Measurements from ENCODE around the gene DNAI1. TPM values are rescaled to one million over a fixed set of nuclear protein-coding genes. Genes with fewer than 3 reads are reported as not detected.
A peak's percentile ranks its signal among the peaks of the same experiment; 100 is the strongest.
"Not testable (repeated sequence)": the region's sequence is repeated elsewhere in the genome, so short reads cannot be mapped to it uniquely, and the experiment has no call there.

DNAI1 gene
- total RNA-seq, 1 experiment from 2014 or later = 1.1 TPM

- H3K4me3 ChIP-seq (replicated peaks in 1 of 2; ENCODE audit: low read depth in 1 of 2, low read length in 2 of 2); H3K4me1 ChIP-seq (ENCODE audit: control insufficient read depth in 1 of 2, insufficient read depth in 2 of 2, low read length in 2 of 2); H3K27me3 ChIP-seq (ENCODE audit: insufficient read depth, low read length); BruUV-seq (replicated peaks); H3K79me2 ChIP-seq (ENCODE audit: insufficient read depth, low read length); H2AFZ ChIP-seq (ENCODE audit: low read depth, low read length, poor library complexity, severe bottlenecking); POLR2A ChIA-PET; H3K9me2 ChIP-seq (ENCODE audit: insufficient read depth); H4K20me1 ChIP-seq (ENCODE audit: insufficient read depth); H3K27ac ChIP-seq (ENCODE audit: low read depth, low read length); H3K9me3 ChIP-seq (ENCODE audit: control insufficient read depth in 1 of 2, insufficient read depth in 1 of 2, low read depth in 1 of 2, low read length in 2 of 2); H3K9ac ChIP-seq (ENCODE audit: low read length); intact Hi-C loops (cut with micrococcal nuclease); ATAC-seq; H3K4me2 ChIP-seq (ENCODE audit: low read length); H3K36me3 ChIP-seq (ENCODE audit: control insufficient read depth in 1 of 2, insufficient read depth in 2 of 2, low read length in 2 of 2): not testable (repeated sequence)
- RAD21 ChIA-PET (ENCODE audit: low non-redundant PET in 1 of 2, low total read pairs in 2 of 2, uncharacterized antibody in 2 of 2, unreplicated experiment in 2 of 2) = interaction anchor here in 1 of 2 experiments (1.3 kb wide), 1 partner anchor 153 kb away, joined by 3 read pairs; no protein-coding TSS in a partner anchor
- peak; percentile 6 for DNase-seq (ENCODE audit: low read depth, low spot score)
- CTCF ChIA-PET = interaction anchor here (1.2 to 1.8 kb wide), 5 partner anchors 25 to 165 kb away, joined by 3 to 7 read pairs (median 5); no protein-coding TSS in a partner anchor
These were observed 20.1 kb upstream of the DNAI1 start for GRCh38 chr9:34438465-34438864.

GRCh38 chr9:34440017-34440416, 18.6 kb upstream of the DNAI1 start:
- ChIA-PET POLR2A (interaction anchor here (1.6 kb wide), 1 partner anchor 10 kb away, joined by 3 read pairs; no protein-coding TSS in a partner anchor), CTCF (interaction anchor here (0.5 to 1.2 kb wide), 3 partner anchors 63 to 940 kb away, joined by 3 to 5 read pairs (median 3); no protein-coding TSS in a partner anchor), RAD21 (ENCODE audit: low non-redundant PET in 1 of 2, low total read pairs in 2 of 2, uncharacterized antibody in 2 of 2, unreplicated experiment in 2 of 2) (no interaction called here)
- Histone ChIP-seq H3K9ac (ENCODE audit: low read length) (no peak overlapping the region), H3K4me1 (ENCODE audit: control insufficient read depth in 1 of 2, insufficient read depth in 2 of 2, low read length in 2 of 2) (no peaks in the 10 kb centered on the region; a peak in 1 of 4 replicates), H3K27me3 (ENCODE audit: insufficient read depth, low read length) (no peaks in the 10 kb centered on the region), H2AFZ (ENCODE audit: low read depth, low read length, poor library complexity, severe bottlenecking) (no peak overlapping the region), H3K36me3 (ENCODE audit: control insufficient read depth in 1 of 2, insufficient read depth in 2 of 2, low read length in 2 of 2) (no peaks in the 10 kb centered on the region), H4K20me1 (ENCODE audit: insufficient read depth) (no peaks in the 10 kb centered on the region), H3K9me3 (ENCODE audit: control insufficient read depth in 1 of 2, insufficient read depth in 1 of 2, low read depth in 1 of 2, low read length in 2 of 2) (no peaks in the 10 kb centered on the region), H3K27ac (ENCODE audit: low read depth, low read length) (no peak overlapping the region), H3K4me2 (ENCODE audit: low read length) (no peak overlapping the region), H3K79me2 (ENCODE audit: insufficient read depth, low read length) (no peaks in the 10 kb centered on the region; the same call in 1 of the 2 replicates), H3K9me2 (ENCODE audit: insufficient read depth) (no peaks in the 10 kb centered on the region), H3K4me3 (replicated peaks in 1 of 2; ENCODE audit: low read depth in 1 of 2, low read length in 2 of 2) (no peak overlapping the region)
- no peak for DNase-seq (ENCODE audit: low read depth, low spot score)
- intact Hi-C loops (cut with micrococcal nuclease) = no loop called here
- ATAC-seq = no peak
- BruUV-seq (replicated peaks) = no TSS peak
- TF ChIP-seq MAX (IDR thresholded peaks at IDR 0.05) (no peak), CBX3 (IDR thresholded peaks at IDR 0.05; ENCODE audit: low read depth) (no peak), EGR1 (IDR thresholded peaks at IDR 0.05; ENCODE audit: low read depth) (no peak), ZFX (IDR thresholded peaks at IDR 0.05) (no peak), ZBTB33 (IDR thresholded peaks at IDR 0.05; ENCODE audit: extremely low read depth, insufficient replicate concordance, low read length) (no peak), SRF (IDR thresholded peaks at IDR 0.05; ENCODE audit: low read depth) (no peak), FOSL1 (IDR thresholded peaks at IDR 0.05; ENCODE audit: low read depth) (no peak), JUND (IDR thresholded peaks at IDR 0.05) (no peak), POLR2AphosphoS5 (IDR thresholded peaks at IDR 0.05; ENCODE audit: low read depth, low read length) (no peak), ATF3 (IDR thresholded peaks at IDR 0.05) (no peak), SP1 (IDR thresholded peaks at IDR 0.05; ENCODE audit: low read depth) (no peak)
